HepG2 (cell line): Measurements from ENCODE around the gene PKIB. TPM values are rescaled to one million over a fixed set of nuclear protein-coding genes. Genes with fewer than 3 reads are reported as not detected.

Source experiments
- ATAC-seq: fragments of 200-7000 bp; cut with Tn5 transposase; 3 replicates; pipeline ENCODE4 v1.9.1; 2020; ENCODE audit warnings: mild to moderate bottlenecking, moderate library complexity
- BruUV-seq: library from RNA; stranded (reverse); fragments of 400-500 nt; replicated peaks from 2 replicates; lab custom pipeline; 2021; lab: Mats Ljungman, UMichigan
- CTCF ChIA-PET: fragments of 300-600 bp; formaldehyde crosslinking; extraction: SDS; loops from one replicate; lab custom pipeline; 2021; ENCODE audit warnings: low total read pairs, inconsistent platforms, low intra/inter-chr PET ratio; lab: Yijun Ruan, JAX
- POLR2A ChIA-PET: fragments of 350-600 bp; sonication (Branson Sonifier 250); formaldehyde crosslinking; loops from one replicate; lab custom pipeline; 2020; ENCODE audit warnings: antibody characterized with exemption, inconsistent platforms; lab: Yijun Ruan, JAX
- DNase-seq: peaks from one replicate; pipeline ENCODE4 v3.0.0-alpha.2; 2015; ENCODE audit warnings: low spot score
- FAIRE-seq: peaks from 3 replicates; lab custom pipeline; 2011; peaks lifted over from hg19 to GRCh38; lab: Jason Lieb, UNC
- H2AFZ ChIP-seq: one replicate; pipeline ENCODE4 v1.6.1; 2011; ENCODE audit warnings: low read length, inconsistent platforms
- H3K27ac ChIP-seq: fragments of 300-600 bp; 3 replicates; pipeline ENCODE4 v1.8.0; 2011; ENCODE audit warnings: mixed run types, mild to moderate bottlenecking, mixed read lengths, low read length, inconsistent platforms; ENCODE audit not compliant: insufficient read depth; ENCODE audit errors: extremely low read length
- H3K27me3 ChIP-seq, 2 experiments: fragments of 200-600 bp in 1 of 2; 2 replicates in 1 of 2; 3 replicates in 1 of 2; pipeline versions ENCODE4 v1.6.0 to v1.8.0; 2011; ENCODE audit warnings: low read length in 2 of 2, mild to moderate bottlenecking in 2 of 2, moderate library complexity in 2 of 2, inconsistent platforms in 1 of 2; ENCODE audit not compliant: insufficient read depth in 2 of 2, control insufficient read depth in 1 of 2
- H3K36me3 ChIP-seq, 2 experiments: fragments of 200-600 bp in 1 of 2; replicated peaks in 1 of 2; 2 replicates in 1 of 2; 3 replicates in 1 of 2; pipeline versions ENCODE4 v1.5.1 to v1.8.0; 2011; ENCODE audit warnings: low read length in 2 of 2, inconsistent platforms in 1 of 2; ENCODE audit not compliant: insufficient read depth in 2 of 2, control insufficient read depth in 1 of 2
- H3K4me1 ChIP-seq: 2 replicates; pipeline ENCODE4 v1.5.1; 2012; ENCODE audit warnings: low read length, inconsistent platforms; ENCODE audit not compliant: insufficient read depth
- H3K4me2 ChIP-seq: 2 replicates; pipeline ENCODE4 v1.6.0; 2011; ENCODE audit warnings: low read depth, low read length, inconsistent platforms
- H3K4me3 ChIP-seq, 3 experiments: fragments of 200-600 bp in 1 of 3; sonication (generic), shearing (Covaris generic) in 1 of 3; replicated peaks in 1 of 3; 2 replicates each; pipeline ENCODE4 v1.5.1; 2011 to 2016; ENCODE audit warnings: low read length in 3 of 3, inconsistent platforms in 2 of 3, low read depth in 2 of 3, mild to moderate bottlenecking in 2 of 3, control low read depth in 1 of 3, mixed read lengths in 1 of 3; ENCODE audit not compliant: insufficient read depth in 1 of 3
- H3K79me2 ChIP-seq: one replicate; pipeline ENCODE4 v1.6.1; 2011; ENCODE audit warnings: low read length, inconsistent platforms; ENCODE audit not compliant: insufficient read depth
- H3K9ac ChIP-seq: 2 replicates; pipeline ENCODE4 v1.6.0; 2011; ENCODE audit warnings: mild to moderate bottlenecking, low read depth, low read length, inconsistent platforms; ENCODE audit not compliant: insufficient read depth
- H3K9me3 ChIP-seq: 2 replicates; pipeline ENCODE4 v1.5.1; 2012; ENCODE audit warnings: mild to moderate bottlenecking, low read length
- H4K20me1 ChIP-seq: 2 replicates; pipeline ENCODE4 v1.6.0; 2011; ENCODE audit warnings: inconsistent platforms, mild to moderate bottlenecking, low read length, moderate library complexity; ENCODE audit not compliant: insufficient read depth
- ATAD3A ChIP-seq: sonication (generic); formaldehyde crosslinking; IDR thresholded peaks from 2 replicates; pipeline ENCODE4 v1.4.0; 2020; ENCODE audit warnings: missing genetic modification reagents
- BORCS8-MEF2B ChIP-seq: sonication (generic); formaldehyde crosslinking; IDR thresholded peaks from 2 replicates; pipeline ENCODE4 v1.8.0; 2022; ENCODE audit warnings: mild to moderate bottlenecking, missing genetic modification reagents
- PHF5A ChIP-seq: IDR thresholded peaks from one replicate; pipeline ENCODE4 v1.6.1; 2018; ENCODE audit warnings: low read depth, missing genetic modification reagents; ENCODE audit not compliant: unreplicated experiment
- RBM22 ChIP-seq: fragments of 200-400 bp; formaldehyde crosslinking; optimal IDR thresholded peaks from 2 replicates; pipeline ENCODE3; 2017; ENCODE audit warnings: mild to moderate bottlenecking, low read length, moderate library complexity
- TERF1 ChIP-seq: sonication (generic); formaldehyde crosslinking; IDR thresholded peaks from 2 replicates; pipeline ENCODE4 v1.8.0; 2022; ENCODE audit warnings: mild to moderate bottlenecking, missing genetic modification reagents, moderate library complexity
- YEATS2 ChIP-seq: sonication (generic); formaldehyde crosslinking; IDR thresholded peaks from 2 replicates; pipeline ENCODE4 v1.4.0; 2020; ENCODE audit warnings: missing genetic modification reagents, borderline replicate concordance
- ZNF230 ChIP-seq: sonication (generic); formaldehyde crosslinking; IDR thresholded peaks from 2 replicates; pipeline ENCODE4 v1.4.0; 2020; ENCODE audit warnings: mild to moderate bottlenecking, missing genetic modification reagents
- ZNF574 ChIP-seq: sonication (generic); formaldehyde crosslinking; IDR thresholded peaks from 2 replicates; pipeline ENCODE4 v1.4.0; 2020; ENCODE audit warnings: missing genetic modification reagents
- ZNF850 ChIP-seq: sonication (generic); formaldehyde crosslinking; conservative IDR thresholded peaks from 2 replicates; pipeline ENCODE4 v1.9.0; 2021; ENCODE audit warnings: mild to moderate bottlenecking, missing genetic modification reagents
- WGBS: methylation state at CpG from one replicate; pipeline ENCODE4 v1.1.6; 2017; ENCODE audit warnings: low lambda C conversion rate; 5-methylcytosine and 5-hydroxymethylcytosine counted together
- in situ Hi-C: cut with HindIII; loops from 2 replicates; pipeline ENCODE4 v1.10.0; 2017; ENCODE audit warnings: low pct_unique_long_range_greater_than_20kb; ENCODE audit not compliant: extremely low pct_ligation_motif_present
- intact Hi-C: fragments of 100-400 bp; cut with micrococcal nuclease; formaldehyde crosslinking; loops from one replicate; pipeline ENCODE4 v1.10.0; 2022; ENCODE audit not compliant: unreplicated experiment
- polyA plus RNA-seq, 8 experiments: library from polyadenylated mRNA; depleted of rRNA in 3 of 8; stranded (reverse) in 7 of 8; unstranded in 1 of 8; fragments of >200 nt; fragmentation: Illumina TruSeq in 4 of 8; extraction: Trizol in 4 of 8; gene quantifications; 2 replicates each; pipeline versions ENCODE4 v1.2.1 to v1.2.3, GENCODE V29; 2011 to 2016; ENCODE audit warnings: low read depth in 4 of 8, missing spikeins in 1 of 8, mixed read lengths in 1 of 8; ENCODE audit not compliant: insufficient read depth in 1 of 8
- total RNA-seq, 5 experiments: library from RNA; depleted of rRNA; stranded (reverse); fragments of >200 nt; fragmentation: Illumina TruSeq; extraction: Trizol; gene quantifications; 2 replicates each; pipeline ENCODE4 v1.2.3, GENCODE V29; 2016; ENCODE audit warnings: low read depth in 1 of 5

PKIB gene
- total and polyA plus RNA-seq, 2 of the 13 experiments (the other 11 are each of a cell fraction or from before 2014, with no cell fraction given) = 1.4 to 1.5 TPM

- no peaks in the 10 kb centered on the region for H3K79me2 ChIP-seq
- H3K4me1 ChIP-seq = no peaks in the 10 kb centered on the region
- no peak overlapping the region for H2AFZ ChIP-seq
- H3K36me3 ChIP-seq = no peaks in the 10 kb centered on the region
- 41% methylated on average over 2 of the region's 3 CpGs for WGBS
- no peak overlapping the region for H3K4me2 ChIP-seq
- H3K4me3 ChIP-seq = no peak overlapping the region
- BruUV-seq = no TSS peak
- H3K27me3 ChIP-seq = no peaks in the 10 kb centered on the region
- ChIA-PET CTCF (no interaction called here), POLR2A (no interaction called here)
- DNase-seq (no peak), FAIRE-seq (no peak), ATAC-seq (peak; percentile 35; the same call in 1 of the 3 replicates)
- intact Hi-C loops = no loop called here
- H3K9ac ChIP-seq = no peak overlapping the region
- no peaks in the 10 kb centered on the region for H3K9me3 ChIP-seq
- in situ Hi-C loops = no loop called here
- no peak overlapping the region for H3K27ac ChIP-seq
- TF ChIP-seq BORCS8-MEF2B (CRISPR knock-in tag) = no peak
- TF ChIP-seq ZNF574 (CRISPR knock-in tag) = no peak
- TF ChIP-seq PHF5A (CRISPR knock-in tag) = no peak
- TF ChIP-seq TERF1 (CRISPR knock-in tag) = no peak
- TF ChIP-seq ZNF850 (CRISPR knock-in tag) = no peak
- no peak for TF ChIP-seq ZNF230 (CRISPR knock-in tag)
- TF ChIP-seq ATAD3A (CRISPR knock-in tag) = no peak
- TF ChIP-seq YEATS2 (CRISPR knock-in tag) = no peak
- TF ChIP-seq RBM22 = no peak
- no peaks in the 10 kb centered on the region for H4K20me1 ChIP-seq
These were observed 82.0 kb downstream of the PKIB start for GRCh38 chr6:122692175-122692598.
